Measurements from ENCODE around the gene FOLR2.
"Not testable (repeated sequence)": the region's sequence is repeated elsewhere in the genome, so short reads cannot be mapped to it uniquely, and the experiment has no call there.

Gene FOLR2

GRCh38 chr11:72216638-72217037 is at the start of gene FOLR2:
Gene FOLR2, plus strand, starts transcription at chr11:72216794. Its CDS starts 1,791 bp downstream, at chr11:72218585.
- no peak for DNase-seq

- not testable (repeated sequence) for DNase-seq
These were observed 47.5 kb upstream of the FOLR2 start for GRCh38 chr11:72169046-72169555.

GRCh38 chr11:72169754-72170153 is 46.8 kb upstream of the FOLR2 start:
- not testable (repeated sequence) for DNase-seq

GRCh38 chr11:72172043-72172442 is 44.6 kb upstream of the FOLR2 start:
- not testable (repeated sequence) for DNase-seq

- no peak for DNase-seq
These were observed 43.3 kb upstream of the FOLR2 start for GRCh38 chr11:72173291-72173690.

- DNase-seq = no peak
These were observed 42.1 kb upstream of the FOLR2 start for GRCh38 chr11:72174302-72175070.

- no peak for DNase-seq
These were observed 38.9 kb upstream of the FOLR2 start for GRCh38 chr11:72177656-72178055.

- DNase-seq = no peak
These were observed 37.4 kb upstream of the FOLR2 start for GRCh38 chr11:72179049-72179803.

GRCh38 chr11:72179804-72180396 is 36.7 kb upstream of the FOLR2 start:
- DNase-seq = no peak

GRCh38 chr11:72180892-72181552 is 35.6 kb upstream of the FOLR2 start:
- not testable (repeated sequence) for DNase-seq

GRCh38 chr11:72181553-72181958 is 35.0 kb upstream of the FOLR2 start:
- not testable (repeated sequence) for DNase-seq

GRCh38 chr11:72188267-72188666 is 28.3 kb upstream of the FOLR2 start:
- DNase-seq = no peak

GRCh38 chr11:72189455-72190250 is 26.9 kb upstream of the FOLR2 start:
- DNase-seq = peak; percentile 66

GRCh38 chr11:72190631-72191071 is 25.9 kb upstream of the FOLR2 start:
- DNase-seq = no peak

- no peak for DNase-seq
These were observed 24.6 kb upstream of the FOLR2 start, which contains the start of gene FOLR1 for GRCh38 chr11:72191961-72192381. Gene FOLR1, plus strand, starts transcription at chr11:72192140. Its CDS starts 34 bp downstream, at chr11:72192174.

- no peak for DNase-seq
These were observed 20.9 kb upstream of the FOLR2 start for GRCh38 chr11:72195518-72196270.

GRCh38 chr11:72201445-72201844 is 15.1 kb upstream of the FOLR2 start:
- not testable (repeated sequence) for DNase-seq

GRCh38 chr11:72202571-72202970 is 14.0 kb upstream of the FOLR2 start:
- no peak for DNase-seq

GRCh38 chr11:72203163-72203562 is 13.4 kb upstream of the FOLR2 start:
- no peak for DNase-seq

- no peak for DNase-seq
These were observed 11.7 kb upstream of the FOLR2 start for GRCh38 chr11:72204886-72205285.

- not testable (repeated sequence) for DNase-seq
These were observed 9.8 kb upstream of the FOLR2 start for GRCh38 chr11:72206794-72207193.

Measured in left hindlimb (tissue), 1 donor.